H1 (cell line): ENCODE measurements around the gene NME8. TPM values are rescaled to one million over a fixed set of nuclear protein-coding genes. Genes with fewer than 3 reads are reported as not detected.
A peak's percentile ranks its signal among the peaks of the same experiment; 100 is the strongest.

Source experiments
- CHD7 ChIP-seq: fragments of 300-600 bp; sonication (generic); IDR thresholded peaks from 2 replicates; pipeline ENCODE4 v1.7.1; 2012; ENCODE audit warnings: low read length, moderate library complexity, mild to moderate bottlenecking, inconsistent platforms; ENCODE audit not compliant: insufficient replicate concordance
- KDM1A ChIP-seq: fragments of 200-600, 300-600 bp; sonication (generic); IDR thresholded peaks from 2 replicates; pipeline ENCODE4 v1.7.1; 2016; ENCODE audit warnings: mild to moderate bottlenecking, low read length, borderline replicate concordance
- RAD21 ChIP-seq, 2 experiments: IDR thresholded peaks in 1 of 2; conservative IDR thresholded peaks in 1 of 2; 2 replicates each; pipeline ENCODE4 v1.6.1; 2011; ENCODE audit warnings: low read depth in 2 of 2, low read length in 2 of 2, improper control_type of control experiment in 1 of 2, inconsistent platforms in 1 of 2, mild to moderate bottlenecking in 1 of 2, moderate library complexity in 1 of 2
- polyA plus RNA-seq, 7 experiments: library from polyadenylated mRNA; depleted of rRNA in 3 of 7; stranded (reverse) in 5 of 7; unstranded in 2 of 7; fragments of >200 nt in 5 of 7; fragments of 200-250 nt in 2 of 7; gene quantifications; 1 replicate in 5 of 7; 2 replicates in 1 of 7; 4 replicates in 1 of 7; pipeline versions ENCODE4 v1.2.1 to v1.2.3, GENCODE V29; 2011 to 2013; ENCODE audit warnings: missing spikeins in 2 of 7, mixed read lengths in 2 of 7
- total RNA-seq: library from RNA; stranded (reverse); fragmentation: NEBNext Ultra II Directional; extraction: Animal tissue kit (Norgen Biotek cat#: 25700); gene quantifications from 2 replicates; pipeline ENCODE4 v1.2.1, GENCODE V29; 2021
- TF ChIP-seq, protein P1 (sequence below), 3 experiments: IDR thresholded peaks; 1 replicate in 2 of 3; 2 replicates in 1 of 3; pipeline versions ENCODE4 v1.5.1 to v1.6.1; 2011; ENCODE audit warnings: low read length in 3 of 3, mild to moderate bottlenecking in 3 of 3, inconsistent platforms in 2 of 3, low read depth in 1 of 3, moderate library complexity in 1 of 3; ENCODE audit not compliant: insufficient read depth in 1 of 3; ENCODE audit errors: control extremely low read depth in 1 of 3

NME8 gene
- total and polyA plus RNA-seq, 2 of the 8 experiments (the other 6 are each of a cell fraction or from before 2014, with no cell fraction given) = 0.22 to 0.44 TPM

DNA sequence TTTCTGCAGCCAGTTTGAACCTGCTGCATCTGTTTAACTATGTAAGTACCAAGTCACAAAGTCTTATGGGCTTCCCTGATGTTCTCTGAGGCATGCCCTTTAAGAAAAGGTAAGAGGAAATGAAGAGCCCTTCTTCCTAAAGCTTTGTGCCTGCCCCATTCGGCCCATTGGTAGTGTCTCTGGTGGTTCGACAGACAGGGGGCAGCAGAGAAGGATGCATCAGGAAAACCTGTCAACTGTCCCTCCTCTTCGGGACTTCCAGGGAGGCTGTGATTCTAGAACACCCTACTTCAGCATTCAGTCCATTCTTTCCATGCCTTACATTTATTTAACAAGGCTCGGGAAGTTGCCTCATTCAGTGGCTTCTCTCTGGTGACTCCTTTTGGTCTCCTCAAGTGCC, 70.1 kb downstream of the NME8 start (continued):
- TF ChIP-seq CHD7 (no peak), RAD21 (IDR thresholded peaks at IDR 0.05 in 1 of 2, conservative IDR thresholded peaks at IDR 0.05 in 1 of 2; ENCODE audit: low read depth in 2 of 2, low read length in 2 of 2) (peak in 1 of 2 experiments; percentile 51; a peak in 2 of 4 replicates), KDM1A (no peak)
- TF ChIP-seq, protein P1, sequence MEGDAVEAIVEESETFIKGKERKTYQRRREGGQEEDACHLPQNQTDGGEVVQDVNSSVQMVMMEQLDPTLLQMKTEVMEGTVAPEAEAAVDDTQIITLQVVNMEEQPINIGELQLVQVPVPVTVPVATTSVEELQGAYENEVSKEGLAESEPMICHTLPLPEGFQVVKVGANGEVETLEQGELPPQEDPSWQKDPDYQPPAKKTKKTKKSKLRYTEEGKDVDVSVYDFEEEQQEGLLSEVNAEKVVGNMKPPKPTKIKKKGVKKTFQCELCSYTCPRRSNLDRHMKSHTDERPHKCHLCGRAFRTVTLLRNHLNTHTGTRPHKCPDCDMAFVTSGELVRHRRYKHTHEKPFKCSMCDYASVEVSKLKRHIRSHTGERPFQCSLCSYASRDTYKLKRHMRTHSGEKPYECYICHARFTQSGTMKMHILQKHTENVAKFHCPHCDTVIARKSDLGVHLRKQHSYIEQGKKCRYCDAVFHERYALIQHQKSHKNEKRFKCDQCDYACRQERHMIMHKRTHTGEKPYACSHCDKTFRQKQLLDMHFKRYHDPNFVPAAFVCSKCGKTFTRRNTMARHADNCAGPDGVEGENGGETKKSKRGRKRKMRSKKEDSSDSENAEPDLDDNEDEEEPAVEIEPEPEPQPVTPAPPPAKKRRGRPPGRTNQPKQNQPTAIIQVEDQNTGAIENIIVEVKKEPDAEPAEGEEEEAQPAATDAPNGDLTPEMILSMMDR (IDR thresholded peaks at IDR 0.05; ENCODE audit: control extremely low read depth in 1 of 3, insufficient read depth in 1 of 3, low read depth in 1 of 3, low read length in 3 of 3) = peak; percentile 50 to 63 (median 55)
